ENCODE data around the gene CDK4. TPM values are rescaled to one million over a fixed set of nuclear protein-coding genes. Genes with fewer than 3 reads are reported as not detected.

CDK4 gene
- total and polyA plus RNA-seq, 2 of the 13 experiments (the other 11 are each of a cell fraction or from before 2014, with no cell fraction given), result 191 to 209 TPM

DNA sequence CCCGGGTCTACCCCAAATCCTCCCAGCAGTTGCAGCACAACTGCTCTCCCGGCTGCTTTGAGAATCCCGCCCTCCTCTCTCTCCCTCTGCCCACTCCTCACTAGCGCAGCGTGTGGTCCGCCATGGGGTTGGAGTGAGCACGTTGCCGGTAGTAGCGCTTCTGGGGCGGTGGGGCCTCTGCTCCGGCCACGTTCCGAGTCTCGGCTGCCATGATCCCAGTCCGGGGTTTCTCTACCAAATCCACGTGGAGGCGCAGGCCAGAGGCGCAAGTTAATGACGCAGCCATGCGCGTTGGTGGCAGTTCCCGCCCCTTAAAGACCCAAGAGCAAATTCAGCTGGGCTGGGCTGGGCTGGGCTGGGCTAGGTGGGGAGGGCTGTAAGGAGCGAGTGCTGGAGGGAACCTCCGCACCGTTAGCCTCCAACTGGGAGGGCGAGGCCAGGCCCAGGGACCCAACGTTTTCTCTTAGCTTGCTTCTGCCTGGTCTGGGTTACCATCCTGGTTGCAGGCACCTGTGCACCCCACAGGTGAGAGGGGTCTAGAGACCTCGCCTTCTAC, 19.8 kb upstream of the CDK4 start, which contains the start of gene METTL1 (continued):
- TF ChIP-seq ISX (CRISPR knock-in tag; conservative IDR thresholded peaks at IDR 0.05), result no peak
- no peak for TF ChIP-seq GLMP (CRISPR knock-in tag; IDR thresholded peaks at IDR 0.05; ENCODE audit: borderline replicate concordance)
- peak; percentile 85 for TF ChIP-seq KDM5B (CRISPR knock-in tag; IDR thresholded peaks at IDR 0.05; ENCODE audit: borderline replicate concordance)
- no peak for TF ChIP-seq LRRFIP1 (CRISPR knock-in tag; conservative IDR thresholded peaks at IDR 0.05)
- TF ChIP-seq ZBTB49 (CRISPR knock-in tag; IDR thresholded peaks at IDR 0.05; ENCODE audit: borderline replicate concordance), result no peak
- no peak for TF ChIP-seq RAD21 (CRISPR knock-in tag; IDR thresholded peaks at IDR 0.05)
- TF ChIP-seq NFYB (CRISPR knock-in tag; IDR thresholded peaks at IDR 0.05), result peak; percentile 47
- peak; percentile 96 for TF ChIP-seq SIN3A (IDR thresholded peaks at IDR 0.05; ENCODE audit: borderline replicate concordance, low read depth, low read length)
- TF ChIP-seq, protein P1, sequence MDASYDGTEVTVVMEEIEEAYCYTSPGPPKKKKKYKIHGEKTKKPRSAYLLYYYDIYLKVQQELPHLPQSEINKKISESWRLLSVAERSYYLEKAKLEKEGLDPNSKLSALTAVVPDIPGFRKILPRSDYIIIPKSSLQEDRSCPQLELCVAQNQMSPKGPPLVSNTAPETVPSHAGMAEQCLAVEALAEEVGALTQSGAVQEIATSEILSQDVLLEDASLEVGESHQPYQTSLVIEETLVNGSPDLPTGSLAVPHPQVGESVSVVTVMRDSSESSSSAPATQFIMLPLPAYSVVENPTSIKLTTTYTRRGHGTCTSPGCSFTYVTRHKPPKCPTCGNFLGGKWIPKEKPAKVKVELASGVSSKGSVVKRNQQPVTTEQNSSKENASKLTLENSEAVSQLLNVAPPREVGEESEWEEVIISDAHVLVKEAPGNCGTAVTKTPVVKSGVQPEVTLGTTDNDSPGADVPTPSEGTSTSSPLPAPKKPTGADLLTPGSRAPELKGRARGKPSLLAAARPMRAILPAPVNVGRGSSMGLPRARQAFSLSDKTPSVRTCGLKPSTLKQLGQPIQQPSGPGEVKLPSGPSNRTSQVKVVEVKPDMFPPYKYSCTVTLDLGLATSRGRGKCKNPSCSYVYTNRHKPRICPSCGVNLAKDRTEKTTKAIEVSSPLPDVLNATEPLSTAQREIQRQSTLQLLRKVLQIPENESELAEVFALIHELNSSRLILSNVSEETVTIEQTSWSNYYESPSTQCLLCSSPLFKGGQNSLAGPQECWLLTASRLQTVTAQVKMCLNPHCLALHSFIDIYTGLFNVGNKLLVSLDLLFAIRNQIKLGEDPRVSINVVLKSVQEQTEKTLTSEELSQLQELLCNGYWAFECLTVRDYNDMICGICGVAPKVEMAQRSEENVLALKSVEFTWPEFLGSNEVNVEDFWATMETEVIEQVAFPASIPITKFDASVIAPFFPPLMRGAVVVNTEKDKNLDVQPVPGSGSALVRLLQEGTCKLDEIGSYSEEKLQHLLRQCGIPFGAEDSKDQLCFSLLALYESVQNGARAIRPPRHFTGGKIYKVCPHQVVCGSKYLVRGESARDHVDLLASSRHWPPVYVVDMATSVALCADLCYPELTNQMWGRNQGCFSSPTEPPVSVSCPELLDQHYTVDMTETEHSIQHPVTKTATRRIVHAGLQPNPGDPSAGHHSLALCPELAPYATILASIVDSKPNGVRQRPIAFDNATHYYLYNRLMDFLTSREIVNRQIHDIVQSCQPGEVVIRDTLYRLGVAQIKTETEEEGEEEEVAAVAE (CRISPR knock-in tag; IDR thresholded peaks at IDR 0.05; ENCODE audit: borderline replicate concordance), result peak; percentile 65; the same call in 1 of the 2 replicates
- peak; percentile 39; the same call in 1 of the 2 replicates for TF ChIP-seq TBX3 (IDR thresholded peaks at IDR 0.05; ENCODE audit: borderline replicate concordance)
- TF ChIP-seq BHLHE40 (IDR thresholded peaks at IDR 0.05; ENCODE audit: low read length), result no peak
- TF ChIP-seq HNRNPLL (IDR thresholded peaks at IDR 0.05; ENCODE audit: low read depth, low read length, poor library complexity, severe bottlenecking), result peak; percentile 90
- TF ChIP-seq HMGXB4 (CRISPR knock-in tag; IDR thresholded peaks at IDR 0.05; ENCODE audit: borderline replicate concordance in 1 of 2, low read depth in 1 of 2), result peak; percentile 47 to 78; a peak in 3 of 4 replicates
- TF ChIP-seq NCOA1 (CRISPR knock-in tag; IDR thresholded peaks at IDR 0.05), result no peak
- TF ChIP-seq ZNF552 (CRISPR knock-in tag; IDR thresholded peaks at IDR 0.05; ENCODE audit: borderline replicate concordance), result peak; percentile 49
- TF ChIP-seq TCF7 (IDR thresholded peaks at IDR 0.05; ENCODE audit: low read depth), result no peak
